Measurements from ENCODE around the gene ADIPOR2. TPM values are rescaled to one million over a fixed set of nuclear protein-coding genes. Genes with fewer than 3 reads are reported as not detected.
A peak's percentile ranks its signal among the peaks of the same experiment; 100 is the strongest.

ADIPOR2 gene
- total and polyA plus RNA-seq, 2 donors (not counting 1 experiment from before 2014, with no cell fraction given) = 43.1 to 46.1 TPM

DNA sequence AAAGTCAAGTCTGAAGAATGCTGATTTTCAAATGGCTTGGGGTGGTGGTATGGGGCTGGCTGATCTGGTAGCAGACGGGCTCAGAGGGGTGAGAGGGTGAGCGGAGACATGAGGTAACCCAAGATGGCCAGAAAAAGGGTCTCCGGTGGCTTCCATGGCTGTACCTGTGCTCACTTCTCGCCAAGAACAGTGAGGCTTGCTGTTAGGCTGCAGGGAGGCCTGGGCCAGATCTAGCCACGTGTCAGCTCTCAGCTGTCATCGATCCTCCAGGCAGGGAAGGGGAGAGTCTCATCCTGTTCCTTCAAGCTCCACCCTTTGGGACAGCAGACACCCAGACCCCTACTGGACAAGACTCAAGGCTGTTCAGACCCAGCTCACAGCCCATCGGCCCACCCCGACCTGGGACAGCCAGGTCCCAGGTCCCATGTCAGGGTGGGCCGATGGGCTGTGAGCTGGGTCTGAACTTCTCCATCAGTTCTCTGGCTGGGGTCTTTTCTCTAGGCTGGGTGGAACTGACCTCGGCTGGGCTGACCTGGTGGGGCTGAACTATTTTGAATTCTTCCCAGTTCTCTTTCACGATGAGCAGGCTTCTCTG lies 138.5 kb downstream of the ADIPOR2 start:
- DNase-seq (ENCODE audit: low read depth in 2 of 2) = no peak
- H2AFZ ChIP-seq (ENCODE audit: low read length) = no peak overlapping the region
- H3K36me3 ChIP-seq (ENCODE audit: control insufficient read depth, insufficient read depth, low read length) = no peaks in the 10 kb centered on the region
- H3K9ac ChIP-seq (ENCODE audit: insufficient read depth, low read length) = no peak overlapping the region
- peaks cover 26% of the 10 kb centered on the region for H3K27me3 ChIP-seq (ENCODE audit: control insufficient read depth, insufficient read depth, low read length)
- H3K4me2 ChIP-seq (ENCODE audit: extremely low read depth, insufficient read depth, low read length) = no peak overlapping the region
- no peak overlapping the region for H3K27ac ChIP-seq (ENCODE audit: insufficient read depth, low read length)
- H3K4me1 ChIP-seq (ENCODE audit: control insufficient read depth, extremely low read depth, insufficient read depth, low read length) = no peaks in the 10 kb centered on the region
- H3K4me3 ChIP-seq (replicated peaks in 1 of 4; ENCODE audit: control extremely low read depth in 1 of 4, insufficient read depth in 1 of 4, low read depth in 3 of 4, low read length in 4 of 4) = no peak overlapping the region
- no peaks in the 10 kb centered on the region for H3K9me3 ChIP-seq (ENCODE audit: control insufficient read depth, insufficient read depth, low read depth, low read length)
- no peaks in the 10 kb centered on the region for H4K20me1 ChIP-seq (ENCODE audit: control insufficient read depth, extremely low read depth, insufficient read depth, low read length)
- TF ChIP-seq, protein P1, sequence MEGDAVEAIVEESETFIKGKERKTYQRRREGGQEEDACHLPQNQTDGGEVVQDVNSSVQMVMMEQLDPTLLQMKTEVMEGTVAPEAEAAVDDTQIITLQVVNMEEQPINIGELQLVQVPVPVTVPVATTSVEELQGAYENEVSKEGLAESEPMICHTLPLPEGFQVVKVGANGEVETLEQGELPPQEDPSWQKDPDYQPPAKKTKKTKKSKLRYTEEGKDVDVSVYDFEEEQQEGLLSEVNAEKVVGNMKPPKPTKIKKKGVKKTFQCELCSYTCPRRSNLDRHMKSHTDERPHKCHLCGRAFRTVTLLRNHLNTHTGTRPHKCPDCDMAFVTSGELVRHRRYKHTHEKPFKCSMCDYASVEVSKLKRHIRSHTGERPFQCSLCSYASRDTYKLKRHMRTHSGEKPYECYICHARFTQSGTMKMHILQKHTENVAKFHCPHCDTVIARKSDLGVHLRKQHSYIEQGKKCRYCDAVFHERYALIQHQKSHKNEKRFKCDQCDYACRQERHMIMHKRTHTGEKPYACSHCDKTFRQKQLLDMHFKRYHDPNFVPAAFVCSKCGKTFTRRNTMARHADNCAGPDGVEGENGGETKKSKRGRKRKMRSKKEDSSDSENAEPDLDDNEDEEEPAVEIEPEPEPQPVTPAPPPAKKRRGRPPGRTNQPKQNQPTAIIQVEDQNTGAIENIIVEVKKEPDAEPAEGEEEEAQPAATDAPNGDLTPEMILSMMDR (conservative IDR thresholded peaks at IDR 0.05 in 1 of 2, IDR thresholded peaks at IDR 0.05 in 1 of 2; ENCODE audit: low read depth in 1 of 2, low read length in 2 of 2) = no peak
- TF ChIP-seq EZH2 (IDR thresholded peaks at IDR 0.05; ENCODE audit: low read length, missing control alignments) = no peak
- no peaks in the 10 kb centered on the region for H3K79me2 ChIP-seq (ENCODE audit: control insufficient read depth, insufficient read depth, low read length)

DNA sequence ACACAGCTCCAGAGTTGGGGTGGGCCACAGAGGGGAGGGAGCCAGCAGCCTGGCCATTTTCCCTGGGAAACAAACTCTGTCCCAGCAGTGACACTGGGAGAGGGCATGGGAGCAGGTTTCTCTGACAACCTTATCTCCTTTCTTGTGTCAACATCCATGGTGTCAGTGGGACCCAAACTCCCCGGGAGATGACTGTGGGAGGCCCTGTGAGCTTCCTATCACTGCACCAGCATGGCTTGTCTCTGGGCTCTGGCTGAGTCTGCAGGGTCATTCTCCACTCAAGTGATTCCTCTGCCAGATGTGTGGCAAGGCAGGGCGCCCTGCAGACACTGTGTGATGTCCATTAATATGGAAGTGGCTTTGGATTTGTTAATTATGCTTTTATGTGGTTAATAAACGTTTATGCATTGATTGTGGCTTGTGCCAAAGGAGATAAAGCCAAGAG lies 139.6 kb downstream of the ADIPOR2 start:
- no peak for DNase-seq (ENCODE audit: low read depth in 2 of 2)
- Histone ChIP-seq H3K4me2 (ENCODE audit: extremely low read depth, insufficient read depth, low read length) (no peak overlapping the region), H3K27ac (ENCODE audit: insufficient read depth, low read length) (no peak overlapping the region), H3K4me1 (ENCODE audit: control insufficient read depth, extremely low read depth, insufficient read depth, low read length) (no peaks in the 10 kb centered on the region), H3K4me3 (replicated peaks in 1 of 4; ENCODE audit: control extremely low read depth in 1 of 4, insufficient read depth in 1 of 4, low read depth in 3 of 4, low read length in 4 of 4) (no peak overlapping the region), H3K27me3 (ENCODE audit: control insufficient read depth, insufficient read depth, low read length) (peaks cover 21% of the 10 kb centered on the region), H3K79me2 (ENCODE audit: control insufficient read depth, insufficient read depth, low read length) (no peaks in the 10 kb centered on the region), H3K36me3 (ENCODE audit: control insufficient read depth, insufficient read depth, low read length) (no peaks in the 10 kb centered on the region), H2AFZ (ENCODE audit: low read length) (no peak overlapping the region), H4K20me1 (ENCODE audit: control insufficient read depth, extremely low read depth, insufficient read depth, low read length) (no peaks in the 10 kb centered on the region), H3K9me3 (ENCODE audit: control insufficient read depth, insufficient read depth, low read depth, low read length) (no peaks in the 10 kb centered on the region), H3K9ac (ENCODE audit: insufficient read depth, low read length) (no peak overlapping the region)
- TF ChIP-seq, protein P1 (conservative IDR thresholded peaks at IDR 0.05 in 1 of 2, IDR thresholded peaks at IDR 0.05 in 1 of 2; ENCODE audit: low read depth in 1 of 2, low read length in 2 of 2) = no peak
- no peak for TF ChIP-seq EZH2 (IDR thresholded peaks at IDR 0.05; ENCODE audit: low read length, missing control alignments)

DNA sequence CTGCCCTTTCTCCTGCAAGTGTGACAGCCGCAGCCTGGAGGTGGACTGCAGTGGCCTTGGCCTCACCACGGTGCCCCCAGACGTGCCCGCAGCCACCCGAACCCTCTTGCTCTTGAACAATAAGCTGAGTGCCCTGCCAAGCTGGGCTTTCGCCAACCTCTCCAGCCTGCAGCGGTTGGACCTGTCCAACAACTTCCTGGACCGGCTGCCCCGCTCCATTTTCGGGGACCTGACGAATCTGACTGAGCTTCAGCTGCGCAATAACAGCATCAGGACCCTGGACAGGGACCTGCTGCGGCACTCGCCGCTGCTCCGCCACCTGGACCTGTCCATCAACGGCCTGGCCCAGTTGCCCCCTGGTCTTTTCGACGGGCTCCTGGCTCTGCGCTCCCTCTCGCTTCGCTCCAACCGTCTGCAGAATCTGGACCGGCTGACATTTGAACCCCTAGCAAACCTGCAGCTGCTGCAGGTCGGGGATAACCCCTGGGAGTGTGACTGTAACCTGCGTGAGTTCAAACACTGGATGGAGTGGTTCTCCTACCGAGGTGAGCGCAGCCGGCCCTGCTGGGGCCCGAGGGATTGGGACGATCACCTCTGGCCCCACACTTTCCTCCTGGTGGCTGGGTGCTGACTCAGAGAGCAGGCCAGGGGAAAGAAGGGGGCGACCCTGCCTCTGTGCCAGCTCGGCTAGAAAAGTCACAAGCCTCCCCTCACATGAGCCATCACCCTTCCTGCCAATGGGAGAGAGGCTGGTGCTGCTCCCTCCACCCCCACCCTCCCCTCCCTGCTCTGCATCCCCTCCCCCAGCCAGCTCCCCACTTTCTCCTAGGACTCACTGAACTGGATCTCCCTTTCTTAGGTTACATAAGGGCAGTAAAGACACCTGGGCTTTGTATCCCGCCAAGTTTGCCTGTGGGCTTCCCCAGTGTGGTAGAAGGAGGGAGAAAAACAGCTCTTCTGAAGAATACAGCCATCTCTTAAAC lies 140.4 kb downstream of the ADIPOR2 start:
- H3K27me3 ChIP-seq (ENCODE audit: control insufficient read depth, insufficient read depth, low read length) = peaks cover 16% of the 10 kb centered on the region
- H2AFZ ChIP-seq (ENCODE audit: low read length) = no peak overlapping the region
- TF ChIP-seq, protein P1 (conservative IDR thresholded peaks at IDR 0.05 in 1 of 2, IDR thresholded peaks at IDR 0.05 in 1 of 2; ENCODE audit: low read depth in 1 of 2, low read length in 2 of 2) = no peak
- peak; percentile 31 for TF ChIP-seq EZH2 (IDR thresholded peaks at IDR 0.05; ENCODE audit: low read length, missing control alignments)
- H3K9ac ChIP-seq (ENCODE audit: insufficient read depth, low read length) = no peak overlapping the region
- no peaks in the 10 kb centered on the region for H3K79me2 ChIP-seq (ENCODE audit: control insufficient read depth, insufficient read depth, low read length)
- no peak overlapping the region for H3K27ac ChIP-seq (ENCODE audit: insufficient read depth, low read length)
- H3K4me2 ChIP-seq (ENCODE audit: extremely low read depth, insufficient read depth, low read length) = no peak overlapping the region
- no peaks in the 10 kb centered on the region for H3K4me1 ChIP-seq (ENCODE audit: control insufficient read depth, extremely low read depth, insufficient read depth, low read length)
- DNase-seq (ENCODE audit: low read depth in 2 of 2) = peak; percentile 54 to 57
- H3K36me3 ChIP-seq (ENCODE audit: control insufficient read depth, insufficient read depth, low read length) = no peaks in the 10 kb centered on the region
- H3K9me3 ChIP-seq (ENCODE audit: control insufficient read depth, insufficient read depth, low read depth, low read length) = no peaks in the 10 kb centered on the region
- no peaks in the 10 kb centered on the region for H4K20me1 ChIP-seq (ENCODE audit: control insufficient read depth, extremely low read depth, insufficient read depth, low read length)
- H3K4me3 ChIP-seq (replicated peaks in 1 of 4; ENCODE audit: control extremely low read depth in 1 of 4, insufficient read depth in 1 of 4, low read depth in 3 of 4, low read length in 4 of 4) = no peak overlapping the region

Data from fibroblast of lung (primary cell).